CD4-positive, alpha-beta T cell treated with Interleukin-15 for 4 hours (primary cell): Measurements from ENCODE around the gene NUDT14.

Experiments
- DNase-seq: peaks from one replicate; pipeline ENCODE4 v3.0.0-alpha.2; 2020; ENCODE audit warnings: low spot score

Gene NUDT14

GRCh38 chr14:105173901-105174894 is 6.9 kb downstream of the NUDT14 start:
- DNase-seq, result peak; percentile 46

DNA sequence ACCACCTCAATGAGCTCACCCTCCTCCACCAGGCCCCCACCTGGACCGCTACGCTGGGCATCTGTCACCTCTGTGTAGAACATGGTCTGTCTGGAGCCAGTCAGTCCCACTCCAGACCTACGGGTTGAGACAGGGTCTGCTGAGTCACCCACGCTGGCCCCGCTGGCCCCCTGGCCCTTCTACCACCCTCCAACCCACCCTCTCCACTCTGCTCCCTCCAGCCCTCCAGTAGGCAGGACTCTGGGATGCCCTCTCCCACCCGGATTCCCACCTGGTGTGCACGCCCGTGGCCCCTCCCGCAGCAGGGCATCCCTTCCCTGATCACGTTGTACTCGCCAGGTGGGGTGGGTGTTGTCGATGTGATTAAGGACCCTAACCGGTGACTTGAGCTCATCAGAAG is 8.0 kb downstream of the NUDT14 start:
- DNase-seq, result no peak

- DNase-seq, result no peak
Measured at GRCh38 chr14:105172476-105172875, 8.6 kb downstream of the NUDT14 start.

DNA sequence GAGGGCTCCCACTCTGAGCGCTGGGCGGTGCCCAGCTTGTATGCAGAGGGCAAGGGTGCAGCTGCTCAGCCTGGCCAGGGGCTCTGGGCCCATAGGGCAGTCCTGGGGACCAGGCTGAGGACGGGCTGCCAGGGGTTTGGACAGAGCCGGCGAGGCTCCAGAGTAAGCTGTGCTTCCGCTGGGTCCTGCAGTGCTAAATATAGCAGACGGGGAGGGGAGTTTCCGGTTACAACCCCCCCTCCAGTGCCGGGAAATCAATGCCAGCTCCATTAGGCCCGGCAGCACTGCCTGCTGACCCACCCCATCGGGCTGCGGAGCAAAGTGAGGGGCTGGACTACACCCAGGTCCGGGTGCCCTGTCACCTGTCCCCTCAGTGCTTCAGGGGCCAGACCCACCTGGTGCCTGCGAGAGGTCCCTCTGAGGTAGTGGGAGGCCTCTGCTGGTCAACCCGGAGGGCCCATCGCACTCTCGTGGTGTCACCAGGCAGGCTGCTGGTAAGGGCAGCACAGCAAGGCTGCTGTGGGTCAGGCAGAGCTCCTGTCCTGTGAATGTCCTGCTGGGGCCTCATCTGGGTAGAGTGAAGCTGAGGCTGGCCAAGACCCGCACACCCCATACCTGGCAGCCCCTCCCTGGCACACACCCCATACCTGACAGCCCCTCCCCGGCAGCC is 10.0 kb downstream of the NUDT14 start:
- DNase-seq, result no peak

GRCh38 chr14:105169776-105170655 is 11.1 kb downstream of the NUDT14 start:
- DNase-seq, result no peak

DNA sequence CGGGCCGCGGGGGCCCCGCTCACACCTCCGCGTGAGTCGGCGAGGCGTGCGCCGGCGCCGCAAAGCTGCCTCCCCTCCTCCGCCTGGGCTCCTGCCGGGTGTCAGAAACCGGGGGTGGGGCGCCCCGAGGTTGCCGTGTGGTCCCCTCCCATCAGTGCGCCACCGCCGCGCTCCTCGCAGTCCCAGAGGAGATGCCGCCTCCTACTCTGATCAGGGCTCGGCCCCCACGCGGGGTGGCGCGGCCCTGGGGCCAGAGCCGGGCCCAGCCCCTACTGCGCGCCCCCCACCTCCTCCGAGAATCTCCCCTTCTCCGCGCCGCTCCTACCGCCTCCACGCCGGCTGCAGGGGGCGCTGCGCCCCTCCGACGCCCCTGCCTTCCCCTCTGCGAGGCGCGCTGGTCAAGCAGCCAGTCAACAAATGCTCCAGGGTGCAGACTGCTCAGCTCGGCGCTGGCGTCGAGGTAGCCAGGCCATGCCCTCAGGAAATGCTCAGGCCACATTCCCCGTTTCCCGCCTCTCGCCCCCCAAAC is 12.1 kb downstream of the NUDT14 start:
- peak; percentile 25 for DNase-seq

DNA sequence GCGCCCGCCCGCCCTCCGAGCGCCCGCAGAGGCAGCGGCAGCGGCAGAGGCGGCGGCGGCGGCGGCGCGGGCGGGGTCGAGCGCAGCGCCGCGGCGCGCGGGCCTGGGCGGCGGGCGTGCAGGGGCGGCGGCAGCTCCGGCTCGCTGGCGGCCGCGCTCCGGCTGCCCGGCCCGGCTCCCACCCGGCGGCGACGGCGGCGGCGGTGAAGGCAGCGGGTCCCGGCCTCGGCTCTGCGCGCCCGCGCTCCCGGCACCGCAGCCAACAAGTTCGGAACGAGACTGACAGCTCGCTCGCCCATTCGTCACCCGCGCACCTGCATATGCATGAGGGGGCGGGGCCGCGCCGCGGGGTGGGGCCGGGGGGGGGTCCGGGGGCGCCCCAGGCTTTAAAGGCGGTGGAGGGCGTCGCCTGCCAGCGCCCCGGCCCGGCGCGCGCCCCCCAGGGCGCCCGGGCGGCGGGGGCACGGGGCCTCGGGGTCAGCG is 12.6 kb downstream of the NUDT14 start, which contains the start of gene JAG2:
Gene JAG2, minus strand, starts transcription at position 281 of the 483 bp plus-strand sequence. CDS start 356 bp downstream, outside the sequence.
- peak; percentile 48 for DNase-seq

GRCh38 chr14:105168093-105168420 is 13.1 kb downstream of the NUDT14 start:
- no peak for DNase-seq

GRCh38 chr14:105167303-105168092 is 13.6 kb downstream of the NUDT14 start:
- no peak for DNase-seq

DNA sequence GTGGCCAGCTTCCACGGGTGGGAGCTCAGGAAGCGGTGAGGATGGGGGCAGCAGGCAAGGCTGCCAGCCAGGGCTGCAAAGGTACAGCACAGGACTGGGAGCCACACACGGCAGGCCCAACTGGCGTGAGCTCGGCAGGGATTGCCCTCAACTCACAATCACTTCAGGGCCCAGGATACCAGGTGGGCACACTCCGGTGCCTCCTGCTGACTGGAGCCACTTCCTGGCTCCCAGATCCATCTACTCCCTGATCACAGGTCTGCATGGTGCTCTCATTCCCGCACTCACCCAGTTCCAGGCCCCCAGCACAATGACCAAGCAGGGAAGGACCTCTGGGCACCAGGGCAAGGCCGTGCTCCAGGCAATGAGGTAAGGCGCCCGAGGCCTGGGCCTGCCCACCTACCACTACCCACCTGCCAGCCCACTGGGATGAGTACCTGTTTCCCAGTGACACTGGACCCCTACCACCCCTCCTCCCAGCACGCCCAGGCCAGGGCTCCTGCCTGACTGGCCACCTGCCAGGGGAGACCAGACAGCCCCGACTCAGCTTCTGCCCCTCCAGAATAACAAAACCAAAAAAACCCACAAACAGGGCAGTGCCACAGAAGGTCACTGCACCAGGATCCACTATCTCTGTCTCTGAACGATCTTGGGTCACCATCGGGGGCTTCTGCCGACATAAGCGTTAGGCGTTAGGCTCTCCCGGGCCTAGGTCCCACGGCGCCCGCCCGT is 14.4 kb downstream of the NUDT14 start:
- DNase-seq, result no peak

DNA sequence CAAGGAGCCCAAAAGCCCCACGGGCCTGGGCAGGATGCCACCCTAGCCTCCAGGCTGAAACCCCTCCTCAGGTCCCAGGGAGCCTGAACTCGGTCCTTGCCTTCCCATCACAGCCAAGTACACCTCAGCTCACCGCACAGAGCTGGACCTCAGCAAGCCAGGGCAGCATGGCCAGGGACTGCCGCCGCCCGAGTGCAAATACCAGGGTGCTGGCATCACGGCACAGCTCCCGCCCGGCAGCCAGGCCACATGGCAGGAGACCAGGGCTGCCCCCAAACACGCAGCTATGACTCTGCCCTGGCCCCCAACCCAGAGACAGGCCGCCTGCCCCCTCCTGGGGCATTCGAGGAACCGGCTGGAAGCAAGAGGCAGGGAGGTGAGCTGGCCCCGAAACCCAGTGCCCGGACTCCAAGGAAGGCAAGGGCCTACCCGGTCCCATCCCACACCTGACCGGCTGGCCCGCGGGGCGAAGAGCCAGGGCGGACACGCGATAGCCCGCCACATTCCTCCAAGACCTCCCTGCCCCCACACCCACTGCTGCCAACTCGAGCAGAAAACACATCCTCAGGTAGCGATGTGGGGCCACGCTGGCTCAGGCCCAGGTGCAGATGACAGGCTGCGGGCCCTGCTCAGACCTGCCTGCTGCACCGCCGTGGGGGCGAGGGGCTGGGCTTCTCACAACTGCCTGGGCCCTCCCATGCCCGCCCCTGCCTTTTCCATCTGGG is 15.2 kb downstream of the NUDT14 start:
- DNase-seq, result no peak

GRCh38 chr14:105165134-105165704 is 15.9 kb downstream of the NUDT14 start:
- DNase-seq, result no peak

DNA sequence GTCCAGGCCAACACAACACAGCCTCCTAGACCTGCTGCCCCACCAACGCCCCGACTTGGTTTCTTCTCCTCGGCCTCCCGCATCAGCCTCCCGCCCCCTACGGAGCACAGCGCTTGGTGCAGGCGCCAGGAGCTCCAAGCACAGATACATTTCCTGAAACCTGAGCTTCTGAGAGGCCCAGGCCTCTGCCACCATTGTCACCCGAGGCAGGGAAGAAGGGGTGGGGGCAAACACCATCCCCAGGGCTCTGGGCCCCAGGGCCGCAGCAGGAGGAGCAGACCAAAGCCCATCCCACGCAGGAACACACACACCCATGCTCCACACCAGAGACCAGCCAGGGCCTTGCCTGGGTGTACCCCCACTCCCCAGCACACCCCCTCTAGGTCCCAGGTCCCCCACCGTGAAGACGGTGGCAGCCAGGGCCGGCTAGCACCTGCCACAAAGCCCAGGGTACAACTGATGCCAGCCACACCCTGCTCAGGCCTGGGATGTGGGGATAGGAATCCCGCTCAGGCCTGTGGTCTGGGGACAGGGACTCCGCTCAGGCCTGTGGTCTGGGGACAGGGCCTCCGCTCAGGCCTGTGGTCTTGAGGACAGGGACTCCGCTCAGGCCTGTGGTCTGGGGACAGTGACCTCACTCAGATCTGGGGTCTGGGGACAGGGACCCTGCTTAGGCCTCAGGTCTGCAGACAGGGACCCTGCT is 17.9 kb downstream of the NUDT14 start:
- DNase-seq, result no peak

DNA sequence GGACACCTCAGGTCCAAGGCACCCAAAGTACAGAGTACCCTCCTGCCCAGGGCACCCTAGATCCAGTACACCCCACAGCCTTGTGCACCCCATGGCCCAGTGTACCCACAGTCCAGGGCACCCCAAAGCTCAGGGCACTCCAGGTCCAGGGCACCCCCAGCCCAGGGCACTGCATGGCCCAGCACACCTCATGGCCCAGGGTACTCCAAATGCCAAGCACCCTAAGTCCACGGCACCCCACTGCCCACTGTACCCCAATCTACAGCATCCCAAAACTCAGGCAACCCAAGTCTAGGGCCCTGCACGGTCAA is 18.5 kb downstream of the NUDT14 start:
- no peak for DNase-seq

GRCh38 chr14:105161964-105162668 is 19.0 kb downstream of the NUDT14 start:
- DNase-seq, result peak; percentile 9

GRCh38 chr14:105161309-105161708 is 19.8 kb downstream of the NUDT14 start:
- DNase-seq, result no peak

- no peak for DNase-seq
Measured at GRCh38 chr14:105160776-105161175, 20.3 kb downstream of the NUDT14 start.

DNA sequence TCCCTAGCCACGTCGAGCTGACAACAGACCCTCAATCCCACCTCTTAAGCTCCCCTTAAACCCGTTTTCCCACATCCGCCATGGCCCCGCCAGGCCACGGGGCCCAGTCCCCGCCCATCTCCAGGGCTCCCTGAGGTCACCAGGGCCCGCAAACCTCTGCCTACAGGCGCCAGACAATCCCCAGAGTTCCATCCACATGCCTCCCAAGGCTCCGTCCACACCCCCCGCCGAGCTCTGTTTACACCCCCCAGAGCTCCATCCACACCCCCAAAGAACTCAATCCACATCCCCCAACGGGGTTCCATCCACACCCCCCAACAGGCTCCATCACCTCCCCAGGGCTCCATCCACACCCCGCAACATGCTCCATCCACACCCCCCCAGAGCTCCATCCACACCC is 21.8 kb downstream of the NUDT14 start:
- no peak for DNase-seq
